Lower leg skin (tissue), 4 donors: ENCODE data around the gene SSC4D. TPM values are rescaled to one million over a fixed set of nuclear protein-coding genes. Genes with fewer than 3 reads are reported as not detected.
"Not testable (repeated sequence)": the region's sequence is repeated elsewhere in the genome, so short reads cannot be mapped to it uniquely, and the experiment has no call there.

ENCODE experiments used
- DNase-seq, 2 donors: peaks; one replicate each; pipeline ENCODE4 v3.0.0-alpha.2; 2019; ENCODE audit warnings: low spot score in 2 of 2
- H3K4me3 ChIP-seq: fragments of 200-600 bp; sonication (generic); 2 replicates; pipeline ENCODE4 v1.5.1; 2017; ENCODE audit warnings: mild to moderate bottlenecking, low read depth; ENCODE audit not compliant: poor library complexity, severe bottlenecking
- POLR2A ChIP-seq, 2 donors: fragments of 450-650 bp; IDR thresholded peaks; one replicate each; pipeline ENCODE4 v1.6.1; 2016 to 2017; ENCODE audit warnings: antibody characterized with exemption in 2 of 2, mild to moderate bottlenecking in 1 of 2, moderate library complexity in 1 of 2
- WGBS, 2 donors: methylation state at CpG; one replicate each; pipeline ENCODE4 v1.1.5; 2018; 5-methylcytosine and 5-hydroxymethylcytosine counted together
- intact Hi-C: fragments of 100-400 bp; cut with DNase I; formaldehyde crosslinking; loops from one replicate; pipeline ENCODE4 v1.15.0; 2023; ENCODE audit warnings: low total_unique reads
- total RNA-seq, 4 donors: library from RNA; depleted of rRNA; stranded (reverse); fragments of >200 nt; gene quantifications; one replicate each; pipeline ENCODE4 v1.1.0, GENCODE V29; 2016
- TF ChIP-seq, protein P1 (sequence below), 3 donors: fragments of 450-650 bp; IDR thresholded peaks; one replicate each; pipeline ENCODE4 v1.5.1; 2016; ENCODE audit warnings: antibody characterized with exemption in 3 of 3, mild to moderate bottlenecking in 3 of 3, moderate library complexity in 2 of 3

Gene SSC4D
- total RNA-seq, 4 donors from 2014 or later, result 0.71 to 0.88 (median 0.74) TPM; not detected in 1

DNA sequence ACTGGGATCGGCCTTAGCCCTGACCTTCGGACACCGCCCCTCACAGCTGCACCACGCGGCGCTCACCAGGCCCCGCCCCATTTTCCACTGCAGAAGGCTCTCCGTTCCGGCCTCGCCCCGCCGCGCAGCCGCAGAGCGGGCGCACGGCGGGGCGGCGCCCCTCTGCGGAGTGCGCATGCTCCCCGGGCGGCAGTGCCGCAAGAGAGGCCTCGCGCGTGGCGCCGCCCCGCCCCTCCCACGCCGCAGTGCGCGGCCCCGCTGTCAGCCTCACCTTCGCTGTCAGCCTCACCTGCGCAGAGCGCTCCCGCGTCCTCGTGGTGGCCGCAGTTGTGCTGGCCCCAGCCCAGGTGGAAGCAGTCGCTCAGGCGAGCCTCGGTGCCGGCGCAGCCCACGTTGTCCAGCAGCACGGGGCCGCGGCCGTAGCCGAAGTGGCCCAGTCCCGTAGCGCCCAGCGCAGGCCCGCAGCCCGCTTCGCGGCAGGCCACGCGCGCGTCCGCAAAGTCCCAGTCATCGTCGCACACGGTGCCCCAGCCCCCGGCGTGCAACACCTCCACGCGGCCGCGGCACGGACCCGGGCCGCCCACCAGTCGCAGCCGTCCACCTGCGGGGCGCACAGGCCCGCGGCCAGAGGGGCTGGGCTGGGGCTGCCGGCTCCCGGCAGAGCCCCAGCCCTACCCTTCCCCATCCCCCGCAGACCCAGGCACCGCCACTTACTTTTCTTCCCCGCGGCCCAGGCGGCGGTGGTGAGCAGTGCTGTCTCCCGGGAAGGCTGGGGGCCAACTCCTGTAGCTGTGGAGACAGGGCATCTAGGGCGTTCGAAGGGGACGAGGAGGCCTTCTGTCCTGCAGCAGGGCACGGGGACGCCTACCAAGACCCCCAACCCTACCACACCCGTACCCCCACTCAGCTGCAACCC lies 16.1 kb downstream of the SSC4D start:
- WGBS, 2 donors, result 4% methylated on average over 14 to 48 of the region's 99 CpGs
- TF ChIP-seq, protein P1, sequence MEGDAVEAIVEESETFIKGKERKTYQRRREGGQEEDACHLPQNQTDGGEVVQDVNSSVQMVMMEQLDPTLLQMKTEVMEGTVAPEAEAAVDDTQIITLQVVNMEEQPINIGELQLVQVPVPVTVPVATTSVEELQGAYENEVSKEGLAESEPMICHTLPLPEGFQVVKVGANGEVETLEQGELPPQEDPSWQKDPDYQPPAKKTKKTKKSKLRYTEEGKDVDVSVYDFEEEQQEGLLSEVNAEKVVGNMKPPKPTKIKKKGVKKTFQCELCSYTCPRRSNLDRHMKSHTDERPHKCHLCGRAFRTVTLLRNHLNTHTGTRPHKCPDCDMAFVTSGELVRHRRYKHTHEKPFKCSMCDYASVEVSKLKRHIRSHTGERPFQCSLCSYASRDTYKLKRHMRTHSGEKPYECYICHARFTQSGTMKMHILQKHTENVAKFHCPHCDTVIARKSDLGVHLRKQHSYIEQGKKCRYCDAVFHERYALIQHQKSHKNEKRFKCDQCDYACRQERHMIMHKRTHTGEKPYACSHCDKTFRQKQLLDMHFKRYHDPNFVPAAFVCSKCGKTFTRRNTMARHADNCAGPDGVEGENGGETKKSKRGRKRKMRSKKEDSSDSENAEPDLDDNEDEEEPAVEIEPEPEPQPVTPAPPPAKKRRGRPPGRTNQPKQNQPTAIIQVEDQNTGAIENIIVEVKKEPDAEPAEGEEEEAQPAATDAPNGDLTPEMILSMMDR (IDR thresholded peaks at IDR 0.05), result no peak
- TF ChIP-seq POLR2A (IDR thresholded peaks at IDR 0.05), result peak in 1 of 2 donors; percentile 35
- H3K4me3 ChIP-seq, result peak overlapping the region; percentile 38
- intact Hi-C loops, result no loop called here
- peak; percentile 92 to 98 for DNase-seq

DNA sequence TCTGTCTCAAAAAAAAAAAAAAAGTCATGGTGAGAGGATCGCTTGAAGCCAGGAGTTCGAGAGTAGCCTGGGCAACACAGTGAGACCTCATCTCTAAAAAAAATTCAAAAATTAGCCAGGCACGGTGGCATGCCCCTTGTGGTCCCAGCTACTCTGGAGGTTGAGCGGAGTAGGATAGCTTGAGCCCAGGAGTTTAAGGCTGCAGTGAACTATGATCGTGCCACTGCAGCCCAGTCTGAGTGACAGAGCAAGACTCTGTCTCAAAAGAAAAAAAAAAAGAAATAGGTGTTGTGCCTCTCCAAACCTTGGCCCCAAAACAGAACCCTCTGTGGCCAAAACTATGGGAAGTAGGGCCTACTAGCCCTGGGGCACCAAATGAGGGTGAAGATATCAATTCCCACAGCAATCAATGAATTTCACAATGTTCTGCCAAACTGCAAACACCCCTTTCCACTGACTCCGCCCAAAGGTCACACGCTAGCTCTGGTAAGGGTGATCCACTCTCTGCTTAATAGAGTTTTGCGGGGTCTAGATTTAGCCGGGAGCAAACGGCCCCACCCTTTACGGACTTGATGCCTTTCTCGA lies 16.9 kb downstream of the SSC4D start:
- no peak overlapping the region for H3K4me3 ChIP-seq
- 38 to 49% methylated on average over 9 to 12 of the region's 12 CpGs for WGBS, 2 donors
- no peak for DNase-seq
- TF ChIP-seq, protein P1 (IDR thresholded peaks at IDR 0.05), result no peak
- TF ChIP-seq POLR2A (IDR thresholded peaks at IDR 0.05), result no peak
- intact Hi-C loops, result no loop called here

DNA sequence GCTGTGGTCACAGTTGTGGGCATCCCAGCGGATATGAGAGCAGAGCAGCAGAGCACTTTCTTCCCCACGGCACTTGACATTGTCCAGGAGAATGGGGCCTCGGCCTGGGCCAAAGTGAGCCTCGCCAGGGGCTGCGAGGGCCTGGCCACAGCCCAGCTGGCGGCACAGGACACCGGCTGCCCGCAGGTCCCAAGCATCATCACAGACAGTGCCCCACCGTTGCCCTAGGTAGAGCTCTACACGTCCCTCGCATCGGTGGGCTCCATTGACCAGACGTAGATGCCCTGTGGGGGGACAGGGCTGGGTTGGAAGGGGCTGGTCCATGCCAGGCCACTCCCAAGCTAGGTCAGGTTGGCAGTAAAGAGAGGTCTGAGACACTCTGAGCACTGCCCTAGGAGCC lies 19.4 kb downstream of the SSC4D start:
- TF ChIP-seq, protein P1 (IDR thresholded peaks at IDR 0.05), result no peak
- no peak overlapping the region for H3K4me3 ChIP-seq
- intact Hi-C loops, result no loop called here
- WGBS, 2 donors, result 91 to 92% methylated on average over 6 to 10 of the region's 13 CpGs
- DNase-seq, result no peak

DNA sequence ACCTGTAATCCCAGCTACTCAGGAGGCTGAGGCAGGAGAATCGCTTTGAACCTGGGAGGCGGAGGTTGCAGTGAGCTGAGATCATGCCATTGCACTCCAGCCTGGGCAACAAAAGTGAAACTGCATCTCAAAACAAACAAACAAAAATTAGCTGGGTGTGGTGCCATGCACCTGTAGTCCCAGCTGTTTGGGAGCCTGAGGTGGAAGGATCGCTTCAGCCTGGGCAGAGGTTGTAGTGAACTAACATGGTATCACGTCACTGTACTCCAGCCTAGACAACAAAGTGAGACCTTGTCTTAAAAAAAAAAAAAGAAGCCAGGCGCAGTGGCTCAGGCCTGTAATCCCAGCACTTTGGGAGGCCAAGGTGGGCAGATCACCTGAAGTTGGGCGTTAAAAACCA lies 21.7 kb downstream of the SSC4D start:
- 93 to 94% methylated on average over 6 of the region's 6 CpGs for WGBS, 2 donors
- H3K4me3 ChIP-seq, intact Hi-C loops, DNase-seq: not testable (repeated sequence)

DNA sequence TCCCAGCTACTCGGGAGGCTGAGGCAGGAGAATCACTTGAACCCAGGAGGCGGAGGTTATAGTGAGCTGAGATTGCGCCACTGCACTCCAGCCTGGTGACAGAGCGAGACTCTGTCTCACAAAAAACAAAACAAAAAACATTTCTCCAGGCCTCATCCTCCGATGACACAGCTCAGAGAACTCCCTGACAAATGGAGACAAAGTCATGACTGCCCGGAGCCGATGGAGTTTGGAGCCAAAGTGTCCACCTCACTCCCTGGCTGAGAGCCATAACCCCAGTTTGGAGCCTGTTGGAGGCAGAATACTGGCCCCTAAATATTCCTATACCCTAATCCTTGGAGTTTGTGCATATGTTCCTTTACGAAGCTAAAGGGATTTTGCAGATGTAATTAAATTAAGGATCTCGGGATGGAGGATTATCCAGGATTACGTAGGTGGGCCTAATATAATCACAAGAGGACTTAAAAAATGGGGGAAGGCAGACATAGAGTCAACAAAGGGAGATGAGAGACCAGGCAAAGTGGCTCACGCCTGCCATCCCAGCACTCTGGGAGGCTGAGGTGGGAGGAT lies 22.7 kb downstream of the SSC4D start:
- no peak for DNase-seq
- TF ChIP-seq, protein P1 (IDR thresholded peaks at IDR 0.05), result no peak
- no peak for TF ChIP-seq POLR2A (IDR thresholded peaks at IDR 0.05)
- no peak overlapping the region for H3K4me3 ChIP-seq
- 80 to 95% methylated on average over 11 of the region's 11 CpGs for WGBS, 2 donors
- intact Hi-C loops, result no loop called here
